Cardiac fibroblast (primary cell): Measurements from ENCODE around the gene COA1.

Experiments used
- DNase-seq, 2 donors: peaks; one replicate each; pipeline versions ENCODE4 v3.0.0 to v3.0.0-alpha.2; 2010; ENCODE audit warnings: low read depth in 2 of 2
- H3K4me3 ChIP-seq, 2 donors: replicated peaks in 1 of 2; 1 replicate in 1 of 2; 2 replicates in 1 of 2; pipeline ENCODE4 v1.5.1; 2011; ENCODE audit warnings: low read depth in 2 of 2, low read length in 2 of 2, mild to moderate bottlenecking in 2 of 2, moderate library complexity in 1 of 2
- TF ChIP-seq, protein P1 (sequence below): IDR thresholded peaks from one replicate; pipeline ENCODE4 v1.5.1; 2011; ENCODE audit warnings: low read depth, mild to moderate bottlenecking, low read length, inconsistent platforms

COA1 gene

DNA sequence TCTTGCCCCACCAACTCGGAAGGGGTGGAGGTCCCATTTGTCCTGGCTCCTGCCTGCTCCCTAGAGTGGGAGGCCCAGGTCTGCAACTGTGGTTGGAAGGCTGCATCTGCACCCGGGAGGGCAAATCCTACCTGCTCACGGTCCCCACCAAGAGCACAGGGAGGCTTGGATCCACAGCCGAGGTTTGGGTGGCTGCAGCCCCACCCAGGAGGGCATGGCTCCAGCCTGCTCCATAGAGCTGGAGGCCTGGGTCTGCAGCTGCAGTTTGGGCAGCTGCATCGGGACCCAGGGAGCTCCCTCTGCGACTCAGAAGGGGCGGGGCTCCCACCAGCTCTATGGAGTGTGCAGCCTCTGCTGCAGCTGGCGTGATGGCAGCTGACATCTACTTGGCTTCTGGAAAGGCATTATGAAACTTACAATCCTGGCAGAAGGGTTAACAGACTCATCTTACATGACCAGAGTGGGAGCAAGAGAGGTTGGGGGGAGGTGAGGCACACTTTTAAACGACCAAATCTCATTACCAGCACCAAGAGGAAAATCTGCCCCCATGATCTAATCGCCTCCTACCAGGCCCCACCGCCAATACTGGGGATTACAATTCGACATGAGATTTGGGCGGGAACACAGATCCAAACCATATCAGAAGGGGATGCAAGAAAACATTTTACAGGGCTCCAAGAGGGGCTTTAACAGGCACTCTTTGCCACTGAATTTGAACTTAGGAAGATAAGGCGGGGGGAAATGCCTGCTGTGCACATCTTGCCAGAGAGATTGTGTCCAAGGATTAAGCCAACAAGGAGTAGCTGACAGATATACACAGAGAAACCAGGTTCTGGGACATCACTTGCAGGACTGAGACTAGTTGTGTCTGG, 20.9 kb upstream of the COA1 start:
- H3K4me3 ChIP-seq, result no peak overlapping the region
- TF ChIP-seq, protein P1, sequence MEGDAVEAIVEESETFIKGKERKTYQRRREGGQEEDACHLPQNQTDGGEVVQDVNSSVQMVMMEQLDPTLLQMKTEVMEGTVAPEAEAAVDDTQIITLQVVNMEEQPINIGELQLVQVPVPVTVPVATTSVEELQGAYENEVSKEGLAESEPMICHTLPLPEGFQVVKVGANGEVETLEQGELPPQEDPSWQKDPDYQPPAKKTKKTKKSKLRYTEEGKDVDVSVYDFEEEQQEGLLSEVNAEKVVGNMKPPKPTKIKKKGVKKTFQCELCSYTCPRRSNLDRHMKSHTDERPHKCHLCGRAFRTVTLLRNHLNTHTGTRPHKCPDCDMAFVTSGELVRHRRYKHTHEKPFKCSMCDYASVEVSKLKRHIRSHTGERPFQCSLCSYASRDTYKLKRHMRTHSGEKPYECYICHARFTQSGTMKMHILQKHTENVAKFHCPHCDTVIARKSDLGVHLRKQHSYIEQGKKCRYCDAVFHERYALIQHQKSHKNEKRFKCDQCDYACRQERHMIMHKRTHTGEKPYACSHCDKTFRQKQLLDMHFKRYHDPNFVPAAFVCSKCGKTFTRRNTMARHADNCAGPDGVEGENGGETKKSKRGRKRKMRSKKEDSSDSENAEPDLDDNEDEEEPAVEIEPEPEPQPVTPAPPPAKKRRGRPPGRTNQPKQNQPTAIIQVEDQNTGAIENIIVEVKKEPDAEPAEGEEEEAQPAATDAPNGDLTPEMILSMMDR, result no peak
- DNase-seq, result peak in 1 of 2 donors; percentile 65

DNA sequence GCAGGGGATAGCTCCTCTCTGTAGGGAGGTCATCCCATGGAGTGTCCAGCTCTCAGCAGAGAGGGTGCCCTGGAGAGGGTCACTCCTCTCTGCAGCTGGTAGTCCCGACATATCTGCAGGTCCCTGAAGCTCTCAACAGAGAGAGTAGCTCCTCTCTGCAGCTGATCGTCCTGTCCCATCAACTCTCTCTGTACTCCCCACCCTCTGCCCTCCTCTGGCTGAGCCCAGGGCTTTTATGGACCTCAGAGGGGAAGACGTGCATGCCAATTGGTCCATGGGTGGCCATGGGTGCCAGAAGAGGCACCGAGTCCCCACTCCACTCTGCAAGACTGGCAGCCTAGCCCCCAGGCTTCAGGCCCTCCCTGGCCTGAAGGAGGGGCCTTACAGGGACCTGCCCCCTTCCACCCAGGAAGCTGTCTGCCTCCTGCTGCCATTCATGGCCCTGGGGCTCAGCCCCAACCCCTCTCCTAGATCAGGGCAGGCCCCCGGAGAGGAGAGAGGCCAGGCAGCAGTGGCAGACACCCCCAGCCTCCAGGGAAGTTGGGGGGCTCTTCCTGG, 20.1 kb upstream of the COA1 start:
- no peak for DNase-seq
- TF ChIP-seq, protein P1, result no peak

DNA sequence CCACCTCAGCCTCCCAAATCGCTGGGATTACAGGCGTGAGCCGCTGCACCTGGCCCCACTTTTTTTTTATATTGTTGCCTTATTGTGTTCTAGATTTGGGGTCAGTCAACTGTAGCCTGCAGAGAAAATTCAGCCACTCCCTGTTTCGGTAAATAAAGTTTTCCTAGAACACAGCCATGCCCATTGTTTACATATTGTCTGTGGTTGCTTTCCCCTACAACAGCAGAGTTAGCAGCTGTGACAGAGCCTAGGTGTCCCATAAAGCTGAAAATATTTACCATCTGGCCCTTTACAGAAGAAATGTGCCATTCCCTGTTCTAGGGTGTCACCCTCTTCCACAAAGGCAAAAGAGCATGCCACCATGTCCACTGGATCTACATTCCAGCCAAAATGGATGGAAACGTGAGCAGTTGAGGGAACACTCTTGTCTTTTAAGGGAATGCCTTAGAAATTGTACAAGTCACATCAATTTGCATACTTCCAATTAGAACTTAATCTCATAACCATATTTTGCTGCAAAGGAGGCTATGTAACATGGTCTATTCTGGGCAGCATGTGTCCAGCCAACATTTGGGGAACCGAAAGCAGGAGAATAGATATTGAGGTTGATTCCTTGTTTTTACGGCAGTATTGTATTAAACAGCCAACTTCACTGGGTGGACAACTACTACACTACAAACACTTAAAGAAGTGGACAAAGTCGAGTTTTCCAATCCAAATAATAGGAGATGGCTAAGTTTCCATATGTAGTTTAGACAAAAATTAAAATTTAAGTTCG, 18.2 kb upstream of the COA1 start:
- TF ChIP-seq, protein P1, result no peak
- no peak overlapping the region for H3K4me3 ChIP-seq
- no peak for DNase-seq

More for the DNA sequence above, 20.1 kb upstream of the COA1 start:
- H3K4me3 ChIP-seq, result no peak overlapping the region

DNA sequence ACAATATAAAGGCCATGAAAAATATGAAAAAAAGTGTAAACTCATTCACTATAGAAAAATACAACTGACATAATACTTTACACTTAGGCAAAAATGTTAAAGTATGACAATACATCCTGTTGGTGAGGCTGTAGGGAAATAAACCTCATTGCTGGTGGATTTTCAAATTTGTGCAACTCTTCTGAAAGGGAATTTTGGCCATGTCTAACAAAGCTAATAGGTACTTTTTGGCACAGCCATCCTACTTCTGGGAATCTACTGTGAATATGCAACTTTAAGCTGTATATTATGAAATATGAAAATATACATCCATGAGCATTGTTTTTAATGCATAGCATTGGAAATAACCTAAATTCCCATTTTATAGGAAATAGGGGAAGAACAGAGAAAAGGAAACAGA, 13.4 kb upstream of the COA1 start:
- TF ChIP-seq, protein P1, result no peak
- no peak for DNase-seq
- H3K4me3 ChIP-seq, result no peak overlapping the region

DNA sequence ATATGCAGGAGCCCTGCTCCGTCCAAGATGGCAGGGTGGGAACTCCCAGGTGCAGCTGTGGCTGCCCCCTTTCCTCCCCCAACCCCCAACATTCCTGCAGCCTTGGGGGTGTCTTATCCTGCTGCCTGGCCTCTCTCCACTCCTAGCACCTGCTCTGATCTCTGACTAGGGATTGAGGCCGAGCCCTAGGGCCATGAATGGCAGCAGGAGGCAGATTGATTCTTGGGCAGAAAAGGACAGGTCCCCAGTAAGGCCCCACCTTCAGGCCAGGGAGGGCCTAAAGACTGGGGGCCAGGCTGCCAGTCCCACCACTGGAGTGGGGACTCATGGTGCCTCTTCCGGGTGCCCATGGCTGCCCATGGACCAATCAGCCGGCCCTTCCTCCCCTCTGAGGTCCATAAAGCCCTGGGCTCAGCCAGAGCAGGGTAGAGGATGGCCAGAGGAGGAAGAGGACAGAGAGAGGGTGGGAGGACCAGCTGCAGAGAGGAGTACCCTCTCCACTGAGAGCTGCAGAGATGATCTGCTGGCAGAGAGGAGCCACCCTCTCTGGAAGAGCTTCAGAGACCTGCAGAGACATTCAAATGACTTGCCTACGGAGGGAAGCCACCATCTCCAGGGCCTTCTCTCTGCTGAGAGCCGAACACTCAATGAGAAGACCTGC, 8.3 kb upstream of the COA1 start:
- no peak for DNase-seq
- TF ChIP-seq, protein P1, result no peak

DNA sequence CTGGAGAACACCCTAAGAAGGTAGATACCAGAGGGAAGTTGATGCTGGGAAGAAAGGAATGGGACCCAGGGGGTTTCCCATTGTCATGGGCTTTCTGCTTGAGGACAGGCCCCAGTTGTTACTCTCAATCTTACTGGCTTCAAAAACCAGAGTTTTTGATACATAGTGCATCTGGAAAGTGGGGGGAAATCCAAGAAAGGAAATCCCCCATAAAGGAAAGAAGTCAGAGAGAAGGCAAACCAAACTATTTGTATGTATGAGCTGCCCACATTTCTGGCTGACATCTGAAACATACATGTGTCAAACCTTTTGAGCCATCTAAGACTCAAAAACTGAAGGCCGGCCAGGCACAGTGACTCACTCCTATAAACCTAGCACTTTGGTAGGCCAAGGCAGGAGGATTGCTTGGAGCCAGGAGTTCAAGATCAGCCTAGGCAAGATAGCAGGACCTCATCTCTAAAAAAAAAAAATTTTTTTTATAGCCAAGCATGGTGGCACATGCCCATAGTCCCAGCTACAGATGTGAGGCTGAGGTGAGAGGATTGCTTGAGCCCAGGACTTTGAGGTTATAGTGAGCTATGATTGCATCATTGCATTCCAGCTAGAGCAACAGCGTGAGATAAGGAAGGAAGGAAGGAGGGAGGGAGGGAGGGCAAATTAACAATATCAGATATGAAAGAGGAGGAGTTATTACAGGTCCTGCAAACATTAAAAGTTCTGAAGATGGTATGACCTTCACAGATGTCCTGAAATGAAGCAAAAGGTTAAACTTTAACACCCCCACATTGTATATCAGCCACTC, 6.7 kb upstream of the COA1 start:
- TF ChIP-seq, protein P1, result no peak
- H3K4me3 ChIP-seq, result no peak overlapping the region
- peak; percentile 29 to 55 for DNase-seq

More for the DNA sequence above, 8.3 kb upstream of the COA1 start:
- no peak overlapping the region for H3K4me3 ChIP-seq
